CD14-positive monocyte (primary cell): ENCODE data around the gene PRELP. TPM values are rescaled to one million over a fixed set of nuclear protein-coding genes. Genes with fewer than 3 reads are reported as not detected.

Source experiments
- DNase-seq, 3 donors: peaks; one replicate each; pipeline ENCODE4 v3.0.0-alpha.2; 2011 to 2022
- H2AFZ ChIP-seq: 2 replicates; pipeline ENCODE4 v1.6.0; 2012; ENCODE audit warnings: mild to moderate bottlenecking, low read depth, low read length, inconsistent platforms; ENCODE audit not compliant: insufficient read depth, poor library complexity, severe bottlenecking
- H3K27ac ChIP-seq, 2 donors: 1 replicate in 1 of 2; 2 replicates in 1 of 2; pipeline ENCODE4 v1.5.1; 2012 to 2013; ENCODE audit warnings: low read length in 2 of 2, control low read depth in 1 of 2, inconsistent platforms in 1 of 2, low read depth in 1 of 2, mild to moderate bottlenecking in 1 of 2
- H3K27me3 ChIP-seq, 2 donors: one replicate each; pipeline versions ENCODE4 v1.6.0 to v1.6.1; 2011 to 2013; ENCODE audit warnings: low read length in 2 of 2; ENCODE audit not compliant: control insufficient read depth in 2 of 2, insufficient read depth in 2 of 2
- H3K36me3 ChIP-seq, 2 donors: replicated peaks in 1 of 2; 1 replicate in 1 of 2; 2 replicates in 1 of 2; pipeline versions ENCODE4 v1.5.1 to v1.6.1; 2012 to 2013; ENCODE audit warnings: low read length in 2 of 2, control low read depth in 1 of 2, inconsistent platforms in 1 of 2, mild to moderate bottlenecking in 1 of 2; ENCODE audit not compliant: insufficient read depth in 2 of 2, control insufficient read depth in 1 of 2
- H3K4me1 ChIP-seq, 2 donors: 1 replicate in 1 of 2; 2 replicates in 1 of 2; pipeline versions ENCODE4 v1.5.1 to v1.6.1; 2012 to 2013; ENCODE audit warnings: low read length in 2 of 2, control low read depth in 1 of 2, inconsistent platforms in 1 of 2, mild to moderate bottlenecking in 1 of 2, moderate library complexity in 1 of 2; ENCODE audit not compliant: insufficient read depth in 2 of 2, control insufficient read depth in 1 of 2
- H3K4me2 ChIP-seq: replicated peaks from 2 replicates; pipeline ENCODE3; 2012; ENCODE audit warnings: low read length, moderate library complexity, mild to moderate bottlenecking; ENCODE audit not compliant: poor library complexity, severe bottlenecking; ENCODE audit errors: extremely low read depth
- H3K4me3 ChIP-seq, 3 experiments: fragments of 200-600 bp in 1 of 3; sonication (generic) in 1 of 3; replicated peaks in 1 of 3; 1 replicate in 2 of 3; 2 replicates in 1 of 3; pipeline ENCODE4 v1.5.1; 2011 to 2013; ENCODE audit warnings: low read length in 3 of 3, mild to moderate bottlenecking in 3 of 3, control low read depth in 2 of 3, low read depth in 2 of 3, inconsistent platforms in 1 of 3, moderate library complexity in 1 of 3
- H3K79me2 ChIP-seq: 2 replicates; pipeline ENCODE4 v1.6.0; 2012; ENCODE audit warnings: mild to moderate bottlenecking, control low read depth, inconsistent platforms, low read length, moderate library complexity; ENCODE audit not compliant: insufficient read depth
- H3K9ac ChIP-seq: 2 replicates; pipeline ENCODE4 v1.6.0; 2017; ENCODE audit warnings: low read length, mild to moderate bottlenecking; ENCODE audit not compliant: insufficient read depth, poor library complexity, severe bottlenecking
- H3K9me3 ChIP-seq, 2 donors: replicated peaks in 1 of 2; 1 replicate in 1 of 2; 2 replicates in 1 of 2; pipeline versions ENCODE4 v1.5.1 to v1.6.1; 2012 to 2013; ENCODE audit warnings: low read length in 2 of 2, control low read depth in 1 of 2; ENCODE audit not compliant: control insufficient read depth in 1 of 2, insufficient read depth in 1 of 2
- H4K20me1 ChIP-seq: 2 replicates; pipeline ENCODE4 v1.6.0; 2012; ENCODE audit warnings: mild to moderate bottlenecking, low read length, control low read depth, moderate library complexity; ENCODE audit not compliant: insufficient read depth
- H3K27ac Mint-ChIP-seq, 7 donors: one replicate each; pipeline ENCODE4 v1.8.0; 2020; ENCODE audit warnings: mild to moderate bottlenecking in 7 of 7, mixed read lengths in 7 of 7, moderate library complexity in 6 of 7, inconsistent platforms in 2 of 7
- H3K27me3 Mint-ChIP-seq, 3 donors: one replicate each; pipeline ENCODE4 v1.8.0; 2021 to 2022; ENCODE audit warnings: low read depth in 3 of 3, mild to moderate bottlenecking in 3 of 3, mixed read lengths in 3 of 3, moderate library complexity in 3 of 3, inconsistent platforms in 1 of 3
- H3K36me3 Mint-ChIP-seq, 2 donors: one replicate each; pipeline ENCODE4 v1.8.0; 2020; ENCODE audit warnings: mixed read lengths in 2 of 2, inconsistent platforms in 1 of 2, mild to moderate bottlenecking in 1 of 2
- H3K4me1 Mint-ChIP-seq: one replicate; pipeline ENCODE4 v1.8.0; 2020; ENCODE audit warnings: mild to moderate bottlenecking, mixed read lengths
- H3K4me3 Mint-ChIP-seq, 2 donors: one replicate each; pipeline ENCODE4 v1.8.0; 2020; ENCODE audit warnings: mild to moderate bottlenecking in 2 of 2, mixed read lengths in 2 of 2, moderate library complexity in 1 of 2
- H3K9me3 Mint-ChIP-seq, 7 donors: one replicate each; pipeline ENCODE4 v1.8.0; 2020 to 2022; ENCODE audit warnings: mixed read lengths in 7 of 7, mild to moderate bottlenecking in 6 of 7, moderate library complexity in 6 of 7, inconsistent platforms in 2 of 7
- WGBS: methylation state at CpG from one replicate; pipeline ENCODE4 v1.1.5; 2013; ENCODE audit warnings: missing lambda C conversion rate; ENCODE audit not compliant: insufficient coverage; 5-methylcytosine and 5-hydroxymethylcytosine counted together
- intact Hi-C, 2 donors: fragments of 100-400 bp; cut with micrococcal nuclease; formaldehyde crosslinking; loops; one replicate each; pipeline versions ENCODE4 v1.15.0 to v1.15.1; 2023
- polyA plus RNA-seq, 3 donors: library from polyadenylated mRNA; depleted of rRNA in 1 of 3; unstranded in 2 of 3; stranded (reverse) in 1 of 3; fragments of 300-500 nt in 2 of 3; fragments of >200 nt in 1 of 3; fragmentation: Illumina TruSeq in 2 of 3; gene quantifications; 1 replicate in 2 of 3; 2 replicates in 1 of 3; pipeline ENCODE4 v1.2.3, GENCODE V29; 2012 to 2021
- TF ChIP-seq, protein P1 (sequence below): fragments of 200-600 bp; IDR thresholded peaks from one replicate; pipeline ENCODE4 v1.8.0; 2022; ENCODE audit warnings: antibody characterized with exemption, mild to moderate bottlenecking

The PRELP gene
- polyA plus RNA-seq, 3 donors: not detected

DNA sequence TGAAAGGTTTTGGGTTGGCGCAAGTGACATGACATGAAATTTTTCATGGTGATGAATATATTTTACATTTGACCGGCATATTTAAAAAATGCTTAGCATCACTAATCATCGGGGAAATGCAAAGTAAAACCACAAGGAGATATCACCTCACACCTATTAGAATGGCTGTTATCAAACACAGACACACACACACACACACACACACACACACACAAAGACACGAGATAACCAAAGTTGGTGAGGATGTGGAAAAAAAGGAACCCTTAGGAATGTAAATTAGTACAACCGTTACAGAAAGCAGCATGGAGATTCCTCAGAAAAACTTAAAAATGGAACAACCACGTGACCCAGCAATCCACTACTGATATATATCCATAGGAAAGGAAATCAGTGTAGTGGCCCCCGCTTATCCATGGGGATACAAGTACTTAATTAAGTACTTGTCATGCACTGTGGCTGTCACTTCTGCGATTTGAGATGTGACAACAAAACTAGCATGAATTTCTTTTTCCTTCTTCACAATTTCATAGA, 15.9 kb upstream of the PRELP start:
- H3K4me2 ChIP-seq: no peak overlapping the region
- intact Hi-C loops: no loop called here
- H3K9ac ChIP-seq: no peak overlapping the region
- peaks cover 13 to 18% (median 18%) of the 10 kb centered on the region in 3 donors for H3K27me3 Mint-ChIP-seq
- no peaks in the 10 kb centered on the region for H3K79me2 ChIP-seq
- H3K4me1 Mint-ChIP-seq: peaks cover 5% of the 10 kb centered on the region
- H2AFZ ChIP-seq: no peak overlapping the region
- WGBS: 80% methylated on average over 1 of the region's 8 CpGs
- H4K20me1 ChIP-seq: no peaks in the 10 kb centered on the region
- no peak overlapping the region for H3K27ac ChIP-seq
- H3K4me3 ChIP-seq: no peak overlapping the region
- no peak overlapping the region for H3K27ac Mint-ChIP-seq
- DNase-seq: no peak
- no peaks in the 10 kb centered on the region for H3K36me3 Mint-ChIP-seq
- no peak overlapping the region for H3K4me3 Mint-ChIP-seq
- peaks cover 0 to 2% of the 10 kb centered on the region in 2 donors for H3K27me3 ChIP-seq
- no peaks in the 10 kb centered on the region for H3K4me1 ChIP-seq
- TF ChIP-seq, protein P1, sequence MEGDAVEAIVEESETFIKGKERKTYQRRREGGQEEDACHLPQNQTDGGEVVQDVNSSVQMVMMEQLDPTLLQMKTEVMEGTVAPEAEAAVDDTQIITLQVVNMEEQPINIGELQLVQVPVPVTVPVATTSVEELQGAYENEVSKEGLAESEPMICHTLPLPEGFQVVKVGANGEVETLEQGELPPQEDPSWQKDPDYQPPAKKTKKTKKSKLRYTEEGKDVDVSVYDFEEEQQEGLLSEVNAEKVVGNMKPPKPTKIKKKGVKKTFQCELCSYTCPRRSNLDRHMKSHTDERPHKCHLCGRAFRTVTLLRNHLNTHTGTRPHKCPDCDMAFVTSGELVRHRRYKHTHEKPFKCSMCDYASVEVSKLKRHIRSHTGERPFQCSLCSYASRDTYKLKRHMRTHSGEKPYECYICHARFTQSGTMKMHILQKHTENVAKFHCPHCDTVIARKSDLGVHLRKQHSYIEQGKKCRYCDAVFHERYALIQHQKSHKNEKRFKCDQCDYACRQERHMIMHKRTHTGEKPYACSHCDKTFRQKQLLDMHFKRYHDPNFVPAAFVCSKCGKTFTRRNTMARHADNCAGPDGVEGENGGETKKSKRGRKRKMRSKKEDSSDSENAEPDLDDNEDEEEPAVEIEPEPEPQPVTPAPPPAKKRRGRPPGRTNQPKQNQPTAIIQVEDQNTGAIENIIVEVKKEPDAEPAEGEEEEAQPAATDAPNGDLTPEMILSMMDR: no peak
- no peaks in the 10 kb centered on the region for H3K9me3 ChIP-seq
- no peaks in the 10 kb centered on the region for H3K36me3 ChIP-seq
- peaks cover 0 to 2% (median 0%) of the 10 kb centered on the region in 7 donors for H3K9me3 Mint-ChIP-seq

DNA sequence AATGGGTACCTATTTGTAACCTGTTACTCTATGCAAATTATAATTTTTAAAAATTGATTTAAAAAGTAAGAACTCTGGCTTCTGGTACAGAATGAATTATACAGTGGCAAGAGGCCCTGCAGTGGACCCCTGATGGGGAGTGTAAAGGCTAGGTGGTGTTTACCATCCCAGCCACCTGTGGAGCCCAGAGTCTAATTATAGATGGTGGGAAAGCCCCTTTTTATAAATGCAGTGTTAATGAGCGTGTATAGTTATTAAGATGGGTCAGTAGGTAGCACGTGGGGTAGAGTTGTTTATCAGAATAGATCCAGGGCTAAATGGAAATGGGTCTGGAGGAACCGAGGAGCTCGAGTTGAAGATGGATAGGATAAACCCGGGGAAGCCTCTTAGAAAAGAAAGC, 13.9 kb upstream of the PRELP start:
- Mint-ChIP-seq H3K27me3 (peaks cover 11 to 16% (median 14%) of the 10 kb centered on the region in 3 donors), H3K36me3 (no peaks in the 10 kb centered on the region), H3K27ac (no peak overlapping the region), H3K4me3 (no peak overlapping the region), H3K4me1 (peaks cover 5% of the 10 kb centered on the region), H3K9me3 (peaks cover 0 to 2% (median 0%) of the 10 kb centered on the region in 7 donors)
- Histone ChIP-seq H3K9me3 (no peaks in the 10 kb centered on the region), H4K20me1 (no peaks in the 10 kb centered on the region), H3K4me1 (no peaks in the 10 kb centered on the region), H3K27ac (no peak overlapping the region), H2AFZ (no peak overlapping the region), H3K36me3 (no peaks in the 10 kb centered on the region), H3K79me2 (no peaks in the 10 kb centered on the region), H3K27me3 (peaks cover 0 to 2% of the 10 kb centered on the region in 2 donors), H3K4me3 (no peak overlapping the region), H3K9ac (no peak overlapping the region), H3K4me2 (no peak overlapping the region)
- TF ChIP-seq, protein P1: no peak
- intact Hi-C loops: no loop called here
- no peak for DNase-seq
- 86% methylated on average over 2 of the region's 5 CpGs for WGBS
